ENCODE measurements around the gene TRIM47.

DNA sequence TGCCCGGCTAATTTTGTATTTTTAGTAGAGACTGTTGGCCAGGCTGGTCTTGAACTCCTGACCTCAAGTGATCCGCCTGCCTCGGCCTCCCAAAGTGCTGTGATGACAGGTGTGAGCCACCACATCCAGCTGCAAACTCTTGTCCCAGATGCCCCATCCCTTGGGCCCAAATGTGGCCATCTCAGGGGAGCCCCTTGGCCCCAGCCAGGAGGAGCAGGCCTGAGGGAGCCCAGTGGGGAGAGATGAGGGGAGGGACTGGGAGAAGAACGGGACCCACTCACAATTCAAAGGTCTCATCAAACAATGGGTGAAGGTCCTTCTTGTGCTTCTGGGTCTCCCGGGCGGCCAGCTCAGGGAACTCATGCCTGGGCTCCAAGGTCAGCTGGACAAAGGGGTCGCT lies 48.6 kb downstream of the TRIM47 start:
- no peak for TF ChIP-seq CREB1 (IDR thresholded peaks at IDR 0.05; ENCODE audit: low read depth)
- TF ChIP-seq, protein P1, sequence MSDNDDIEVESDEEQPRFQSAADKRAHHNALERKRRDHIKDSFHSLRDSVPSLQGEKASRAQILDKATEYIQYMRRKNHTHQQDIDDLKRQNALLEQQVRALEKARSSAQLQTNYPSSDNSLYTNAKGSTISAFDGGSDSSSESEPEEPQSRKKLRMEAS (IDR thresholded peaks at IDR 0.05), result no peak
- TF ChIP-seq TCF12 (IDR thresholded peaks at IDR 0.05; ENCODE audit: low read depth), result no peak
- TF ChIP-seq, protein P2, sequence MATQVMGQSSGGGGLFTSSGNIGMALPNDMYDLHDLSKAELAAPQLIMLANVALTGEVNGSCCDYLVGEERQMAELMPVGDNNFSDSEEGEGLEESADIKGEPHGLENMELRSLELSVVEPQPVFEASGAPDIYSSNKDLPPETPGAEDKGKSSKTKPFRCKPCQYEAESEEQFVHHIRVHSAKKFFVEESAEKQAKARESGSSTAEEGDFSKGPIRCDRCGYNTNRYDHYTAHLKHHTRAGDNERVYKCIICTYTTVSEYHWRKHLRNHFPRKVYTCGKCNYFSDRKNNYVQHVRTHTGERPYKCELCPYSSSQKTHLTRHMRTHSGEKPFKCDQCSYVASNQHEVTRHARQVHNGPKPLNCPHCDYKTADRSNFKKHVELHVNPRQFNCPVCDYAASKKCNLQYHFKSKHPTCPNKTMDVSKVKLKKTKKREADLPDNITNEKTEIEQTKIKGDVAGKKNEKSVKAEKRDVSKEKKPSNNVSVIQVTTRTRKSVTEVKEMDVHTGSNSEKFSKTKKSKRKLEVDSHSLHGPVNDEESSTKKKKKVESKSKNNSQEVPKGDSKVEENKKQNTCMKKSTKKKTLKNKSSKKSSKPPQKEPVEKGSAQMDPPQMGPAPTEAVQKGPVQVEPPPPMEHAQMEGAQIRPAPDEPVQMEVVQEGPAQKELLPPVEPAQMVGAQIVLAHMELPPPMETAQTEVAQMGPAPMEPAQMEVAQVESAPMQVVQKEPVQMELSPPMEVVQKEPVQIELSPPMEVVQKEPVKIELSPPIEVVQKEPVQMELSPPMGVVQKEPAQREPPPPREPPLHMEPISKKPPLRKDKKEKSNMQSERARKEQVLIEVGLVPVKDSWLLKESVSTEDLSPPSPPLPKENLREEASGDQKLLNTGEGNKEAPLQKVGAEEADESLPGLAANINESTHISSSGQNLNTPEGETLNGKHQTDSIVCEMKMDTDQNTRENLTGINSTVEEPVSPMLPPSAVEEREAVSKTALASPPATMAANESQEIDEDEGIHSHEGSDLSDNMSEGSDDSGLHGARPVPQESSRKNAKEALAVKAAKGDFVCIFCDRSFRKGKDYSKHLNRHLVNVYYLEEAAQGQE (IDR thresholded peaks at IDR 0.05; ENCODE audit: low read depth), result no peak
- TF ChIP-seq RAD21 (IDR thresholded peaks at IDR 0.05; ENCODE audit: low read depth), result no peak
- TF ChIP-seq EP300 (IDR thresholded peaks at IDR 0.05; ENCODE audit: borderline replicate concordance), result no peak
- TF ChIP-seq TEAD4 (IDR thresholded peaks at IDR 0.05), result no peak
- no peak for TF ChIP-seq YY1 (IDR thresholded peaks at IDR 0.05; ENCODE audit: low read depth)
- TF ChIP-seq, protein P3, sequence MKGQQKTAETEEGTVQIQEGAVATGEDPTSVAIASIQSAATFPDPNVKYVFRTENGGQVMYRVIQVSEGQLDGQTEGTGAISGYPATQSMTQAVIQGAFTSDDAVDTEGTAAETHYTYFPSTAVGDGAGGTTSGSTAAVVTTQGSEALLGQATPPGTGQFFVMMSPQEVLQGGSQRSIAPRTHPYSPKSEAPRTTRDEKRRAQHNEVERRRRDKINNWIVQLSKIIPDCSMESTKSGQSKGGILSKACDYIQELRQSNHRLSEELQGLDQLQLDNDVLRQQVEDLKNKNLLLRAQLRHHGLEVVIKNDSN (IDR thresholded peaks at IDR 0.05), result no peak
- no peak for TF ChIP-seq CEBPB (IDR thresholded peaks at IDR 0.05)
- TF ChIP-seq TAF1 (IDR thresholded peaks at IDR 0.05; ENCODE audit: low read depth), result no peak

Data from Ishikawa (cell line).